Brain microvascular endothelial cell (primary cell): Measurements from ENCODE around the gene ZNF786.
"Not testable (repeated sequence)": the region's sequence is repeated elsewhere in the genome, so short reads cannot be mapped to it uniquely, and the experiment has no call there.

Experiments
- DNase-seq: peaks from one replicate; pipeline ENCODE4 v3.0.0-alpha.2; 2020
- H3K27ac ChIP-seq: fragments of 250-450 bp; sonication (Bioruptor Pico); 2 replicates; pipeline ENCODE4 v1.5.1; 2020; ENCODE audit warnings: mild to moderate bottlenecking, moderate library complexity
- H3K27me3 ChIP-seq: fragments of 250-450 bp; sonication (Bioruptor Pico); replicated peaks from 2 replicates; pipeline ENCODE4 v1.5.1; 2020; ENCODE audit warnings: mild to moderate bottlenecking
- H3K36me3 ChIP-seq: fragments of 250-450 bp; sonication (Bioruptor Pico); replicated peaks from 2 replicates; pipeline ENCODE4 v1.5.1; 2020; ENCODE audit warnings: mild to moderate bottlenecking
- H3K4me3 ChIP-seq: 2 replicates; pipeline ENCODE4 v1.5.1; 2011; ENCODE audit warnings: low read depth, mild to moderate bottlenecking, control low read depth, low read length, moderate library complexity
- CTCF ChIP-seq: IDR thresholded peaks from 2 replicates; pipeline ENCODE4 v1.5.1; 2011; ENCODE audit warnings: low read depth, mild to moderate bottlenecking, moderate library complexity, low read length, control low read depth, inconsistent platforms; ENCODE audit errors: missing control alignments
- in situ Hi-C: cut with HindIII; loops from 2 replicates; pipeline ENCODE4 v1.10.0; 2017; ENCODE audit warnings: low sequenced_read_pairs, low pct_ligation_motif_present

Gene ZNF786

GRCh38 chr7:149036676-149037075 lies 53.8 kb downstream of the ZNF786 start:
- Histone ChIP-seq H3K27ac (no peak overlapping the region), H3K4me3 (no peak overlapping the region), H3K36me3 (no peaks in the 10 kb centered on the region), H3K27me3 (no peaks in the 10 kb centered on the region)
- no peak for TF ChIP-seq CTCF
- in situ Hi-C loops, result no loop called here
- no peak for DNase-seq

- Histone ChIP-seq H3K36me3 (no peaks in the 10 kb centered on the region), H3K4me3 (no peak overlapping the region), H3K27ac (no peak overlapping the region), H3K27me3 (no peaks in the 10 kb centered on the region)
- in situ Hi-C loops, result no loop called here
- DNase-seq, result no peak
- TF ChIP-seq CTCF, result no peak
Observed at GRCh38 chr7:149031353-149031910, 59.1 kb downstream of the ZNF786 start.

GRCh38 chr7:149030439-149030838 lies 60.1 kb downstream of the ZNF786 start:
- DNase-seq, in situ Hi-C loops: not testable (repeated sequence)

GRCh38 chr7:149028346-149029109 lies 62.0 kb downstream of the ZNF786 start, which contains the start of gene PDIA4:
Gene PDIA4 (minus strand): TSS chr7:149028505. CDS start chr7:149028408, 97 bp downstream.
- in situ Hi-C loops, result no loop called here
- H3K27me3 ChIP-seq, result no peaks in the 10 kb centered on the region
- peak; percentile 41 for TF ChIP-seq CTCF
- H3K27ac ChIP-seq, result peak within 1 kb of the TSS; percentile 79
- H3K4me3 ChIP-seq, result peak within 1 kb of the TSS; percentile 85
- DNase-seq, result peak; percentile 99
- peaks cover 4% of the 10 kb centered on the region for H3K36me3 ChIP-seq

More at GRCh38 chr7:149030439-149030838, 60.1 kb downstream of the ZNF786 start:
- not testable (repeated sequence) for H3K27me3 ChIP-seq, H3K36me3 ChIP-seq, H3K4me3 ChIP-seq, H3K27ac ChIP-seq

- in situ Hi-C loops, result no loop called here
- Histone ChIP-seq H3K36me3 (peaks cover 5% of the 10 kb centered on the region), H3K27me3 (no peaks in the 10 kb centered on the region), H3K27ac (peak overlapping the region; percentile 79), H3K4me3 (peak overlapping the region; percentile 85)
- no peak for DNase-seq
- TF ChIP-seq CTCF, result no peak
Observed at GRCh38 chr7:149027611-149028345, 62.7 kb downstream of the ZNF786 start.

GRCh38 chr7:149027055-149027454 lies 63.5 kb downstream of the ZNF786 start:
- TF ChIP-seq CTCF, result no peak
- Histone ChIP-seq H3K27ac (no peak overlapping the region), H3K27me3 (no peaks in the 10 kb centered on the region), H3K36me3 (peaks cover 5% of the 10 kb centered on the region), H3K4me3 (peak overlapping the region; percentile 85)
- in situ Hi-C loops, result no loop called here
- no peak for DNase-seq
